Fibroblast of pulmonary artery (primary cell): ENCODE measurements around the gene SLC35E2B.

Source experiments
- DNase-seq: peaks from one replicate; pipeline ENCODE4 v3.0.0-alpha.2; 2010; ENCODE audit warnings: low read depth
- H3K4me3 ChIP-seq: replicated peaks from 2 replicates; pipeline ENCODE4 v1.5.1; 2011; ENCODE audit warnings: low read depth, mild to moderate bottlenecking, control low read depth, low read length, moderate library complexity
- TF ChIP-seq, protein P1 (sequence below): IDR thresholded peaks from 2 replicates; pipeline ENCODE4 v1.5.1; 2011; ENCODE audit warnings: mild to moderate bottlenecking, control low read depth, low read length, inconsistent platforms; ENCODE audit errors: missing control alignments

SLC35E2B gene

DNA sequence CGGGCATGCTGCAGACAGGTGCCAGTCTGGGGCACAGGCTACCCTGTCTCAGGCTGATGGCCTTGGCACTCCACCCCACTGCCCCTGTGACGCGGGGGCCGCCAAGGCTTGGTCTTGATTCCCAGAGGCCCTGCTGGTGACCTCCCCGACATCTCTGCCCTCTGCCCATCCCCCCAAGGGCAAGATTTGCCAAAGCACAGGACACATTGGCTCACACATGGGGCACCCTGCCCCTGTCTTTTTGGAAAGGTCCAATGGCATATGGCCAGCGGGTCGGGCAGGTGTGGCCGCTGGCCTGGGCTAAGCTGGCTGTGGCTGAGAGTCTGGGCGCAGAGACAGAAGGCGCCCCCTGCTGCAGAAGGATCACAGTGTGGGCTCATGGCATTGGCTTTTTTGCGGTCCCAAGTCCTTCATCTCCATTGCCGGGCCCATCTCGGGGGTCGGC, 72.7 kb downstream of the SLC35E2B start:
- no peak for DNase-seq
- TF ChIP-seq, protein P1, sequence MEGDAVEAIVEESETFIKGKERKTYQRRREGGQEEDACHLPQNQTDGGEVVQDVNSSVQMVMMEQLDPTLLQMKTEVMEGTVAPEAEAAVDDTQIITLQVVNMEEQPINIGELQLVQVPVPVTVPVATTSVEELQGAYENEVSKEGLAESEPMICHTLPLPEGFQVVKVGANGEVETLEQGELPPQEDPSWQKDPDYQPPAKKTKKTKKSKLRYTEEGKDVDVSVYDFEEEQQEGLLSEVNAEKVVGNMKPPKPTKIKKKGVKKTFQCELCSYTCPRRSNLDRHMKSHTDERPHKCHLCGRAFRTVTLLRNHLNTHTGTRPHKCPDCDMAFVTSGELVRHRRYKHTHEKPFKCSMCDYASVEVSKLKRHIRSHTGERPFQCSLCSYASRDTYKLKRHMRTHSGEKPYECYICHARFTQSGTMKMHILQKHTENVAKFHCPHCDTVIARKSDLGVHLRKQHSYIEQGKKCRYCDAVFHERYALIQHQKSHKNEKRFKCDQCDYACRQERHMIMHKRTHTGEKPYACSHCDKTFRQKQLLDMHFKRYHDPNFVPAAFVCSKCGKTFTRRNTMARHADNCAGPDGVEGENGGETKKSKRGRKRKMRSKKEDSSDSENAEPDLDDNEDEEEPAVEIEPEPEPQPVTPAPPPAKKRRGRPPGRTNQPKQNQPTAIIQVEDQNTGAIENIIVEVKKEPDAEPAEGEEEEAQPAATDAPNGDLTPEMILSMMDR: peak; percentile 27
- H3K4me3 ChIP-seq: no peak overlapping the region

DNA sequence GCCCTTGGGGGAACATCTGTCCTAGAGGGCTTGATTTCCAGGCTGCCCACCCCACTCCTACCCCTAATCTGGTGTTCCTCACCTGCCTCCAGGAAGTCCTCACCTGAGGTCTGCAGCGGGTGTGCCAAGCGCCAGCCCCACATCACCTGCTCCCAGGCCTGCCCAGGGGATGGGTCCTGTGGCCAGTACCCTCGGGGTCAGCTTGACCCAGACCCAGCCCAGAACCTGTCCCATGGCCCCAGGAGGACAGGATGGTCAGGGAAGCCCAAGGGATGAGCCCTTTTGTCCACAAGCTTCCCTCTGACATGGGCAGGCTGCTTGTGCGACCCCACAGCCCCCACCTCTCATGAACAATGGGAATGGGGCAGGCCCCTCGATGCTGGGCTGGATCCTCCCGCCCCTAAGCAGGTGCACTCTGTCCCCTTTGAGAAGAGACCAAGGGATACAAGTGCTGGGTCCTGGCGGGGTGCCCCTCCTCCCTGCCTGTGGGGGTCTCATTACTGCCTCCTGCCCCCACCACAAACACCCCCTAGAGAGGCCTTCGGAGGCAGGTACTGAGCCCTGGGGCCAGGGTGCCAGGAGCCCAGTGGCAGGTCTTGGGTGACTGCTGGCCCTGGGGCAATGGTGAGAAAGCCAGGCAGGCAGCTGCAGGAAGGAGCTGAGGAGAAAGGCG, 74.1 kb downstream of the SLC35E2B start:
- no peak for DNase-seq
- no peak overlapping the region for H3K4me3 ChIP-seq
- TF ChIP-seq, protein P1: no peak

GRCh38 chr1:1617925-1618324, 74.7 kb downstream of the SLC35E2B start:
- TF ChIP-seq, protein P1: no peak
- no peak for DNase-seq
- no peak overlapping the region for H3K4me3 ChIP-seq

DNA sequence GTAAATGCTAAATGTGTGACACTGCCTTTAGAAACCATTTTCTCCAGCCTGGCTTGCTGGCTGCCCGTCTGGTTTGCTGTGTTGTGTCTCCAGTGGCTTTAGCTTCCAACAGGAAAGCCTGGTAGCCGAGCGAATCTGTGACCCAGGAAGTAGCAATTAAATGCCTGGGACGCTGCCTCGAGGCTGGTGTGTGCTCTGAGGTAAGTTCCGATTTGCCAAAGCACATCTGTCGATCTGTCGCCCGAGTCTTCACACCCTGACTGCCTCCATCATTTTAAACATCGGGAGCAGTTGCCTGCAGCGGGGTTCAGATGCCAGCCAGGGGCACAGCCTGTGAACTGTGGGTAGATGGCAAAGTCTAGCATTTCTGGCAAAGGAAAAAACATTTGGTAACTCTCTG, 75.1 kb downstream of the SLC35E2B start:
- no peak for DNase-seq
- no peak overlapping the region for H3K4me3 ChIP-seq
- TF ChIP-seq, protein P1: no peak

DNA sequence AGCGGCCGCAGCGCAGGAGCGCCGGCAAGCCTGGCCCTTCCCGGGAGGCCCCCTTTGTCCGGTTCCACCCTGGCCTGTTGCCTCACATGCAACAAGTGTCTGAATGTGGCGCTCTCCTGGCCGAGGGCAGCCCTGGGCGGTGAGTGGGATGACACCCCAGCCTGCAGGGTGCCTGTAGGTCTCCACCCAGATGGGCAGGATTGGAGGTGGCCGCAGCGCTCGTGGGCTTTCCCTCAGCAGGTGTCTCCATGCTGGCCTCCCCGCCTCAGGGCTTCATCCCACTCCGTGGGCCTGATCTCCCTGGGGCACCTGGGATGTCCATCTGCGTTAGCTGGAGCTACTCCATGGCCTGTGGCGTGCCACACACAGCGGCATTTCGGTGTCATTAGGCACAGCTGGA, 75.8 kb downstream of the SLC35E2B start:
- TF ChIP-seq, protein P1: no peak
- H3K4me3 ChIP-seq: peak overlapping the region; percentile 91
- no peak for DNase-seq

DNA sequence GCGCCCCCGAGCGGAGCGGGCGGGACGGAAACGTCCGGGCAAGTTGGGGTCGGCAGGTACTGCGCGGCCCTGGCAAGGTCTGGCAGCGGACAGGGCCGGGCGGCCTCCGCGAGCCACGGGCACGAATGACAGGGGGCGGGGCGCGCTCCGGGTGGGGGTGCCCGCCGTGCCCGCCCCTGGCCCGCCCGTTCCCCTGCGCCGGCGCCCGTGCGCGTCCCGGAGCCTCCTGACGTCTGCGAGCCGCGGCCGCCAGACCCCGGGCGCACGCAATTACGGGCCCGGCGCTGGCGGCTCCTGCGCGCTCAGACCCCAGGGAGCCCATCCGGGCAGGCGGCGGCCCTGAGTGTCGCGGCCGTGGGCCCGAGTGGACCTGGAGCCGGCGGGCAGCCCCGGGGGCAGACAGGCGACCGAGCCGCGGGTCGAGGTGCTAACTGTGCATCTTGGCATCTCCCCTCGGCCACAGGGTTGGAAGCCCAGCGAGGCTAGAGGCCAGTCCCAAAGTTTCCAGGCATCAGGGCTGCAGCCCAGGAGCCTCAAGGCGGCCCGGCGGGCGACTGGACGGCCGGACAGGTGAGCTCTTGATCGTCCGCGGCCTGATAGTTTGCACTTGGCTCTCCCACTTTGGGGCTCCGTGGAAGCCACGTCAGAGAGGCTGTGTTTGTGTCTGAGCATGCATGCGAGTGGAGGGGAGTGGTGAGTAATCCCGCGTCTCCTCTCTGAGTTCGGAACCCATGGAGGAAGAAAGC, 76.4 kb downstream of the SLC35E2B start:
- peak; percentile 30 for DNase-seq
- TF ChIP-seq, protein P1: no peak
- peak overlapping the region; percentile 91 for H3K4me3 ChIP-seq
